Activated CD4-positive, alpha-beta T cell treated with anti-CD3 and anti-CD28 coated beads, Interleukin-2, amount 10 ng/mL, durations not matched to agents 24 days and 14 days (primary cell): ENCODE data around the gene MRPS22. TPM values are rescaled to one million over a fixed set of nuclear protein-coding genes. Genes with fewer than 3 reads are reported as not detected.

Experiments
- total RNA-seq: library from RNA; stranded (reverse); gene quantifications from 2 replicates; pipeline ENCODE4 v1.2.3, GENCODE V29; 2022

MRPS22 gene
- total RNA-seq, 1 donor from 2014 or later: 55.8 TPM

Other genes starting within 250 kb of the MRPS22 start
- 99.0 and 103 TPM in 2 replicates for gene COPB2, start 45.6 kb downstream of the MRPS22 start, total RNA-seq
- gene RBP2, start 132.5 kb downstream of the MRPS22 start, total RNA-seq: not detected in 2 replicates
- not detected in 2 replicates for gene RBP1, start 195.7 kb downstream of the MRPS22 start, total RNA-seq